KOPT-K1 (cell line): ENCODE measurements around the gene TTLL5.

Experiments
- H3K27ac ChIP-seq: fragments of 200-600 bp; sonication (generic); 2 replicates; pipeline ENCODE4 v1.5.1; 2016; ENCODE audit warnings: antibody characterized with exemption, mild to moderate bottlenecking, low read depth, low read length; ENCODE audit not compliant: poor library complexity, severe bottlenecking
- H3K36me3 ChIP-seq: fragments of 200-600 bp; sonication (generic); 2 replicates; pipeline ENCODE4 v1.5.1; 2017; ENCODE audit warnings: antibody characterized with exemption, mild to moderate bottlenecking, low read length, moderate library complexity; ENCODE audit not compliant: insufficient read depth
- H3K9me3 ChIP-seq: fragments of 200-600 bp; sonication (generic); 2 replicates; pipeline ENCODE4 v1.5.1; 2017; ENCODE audit warnings: antibody characterized with exemption, low read length, mild to moderate bottlenecking; ENCODE audit not compliant: insufficient read depth, poor library complexity, severe bottlenecking

The TTLL5 gene

DNA sequence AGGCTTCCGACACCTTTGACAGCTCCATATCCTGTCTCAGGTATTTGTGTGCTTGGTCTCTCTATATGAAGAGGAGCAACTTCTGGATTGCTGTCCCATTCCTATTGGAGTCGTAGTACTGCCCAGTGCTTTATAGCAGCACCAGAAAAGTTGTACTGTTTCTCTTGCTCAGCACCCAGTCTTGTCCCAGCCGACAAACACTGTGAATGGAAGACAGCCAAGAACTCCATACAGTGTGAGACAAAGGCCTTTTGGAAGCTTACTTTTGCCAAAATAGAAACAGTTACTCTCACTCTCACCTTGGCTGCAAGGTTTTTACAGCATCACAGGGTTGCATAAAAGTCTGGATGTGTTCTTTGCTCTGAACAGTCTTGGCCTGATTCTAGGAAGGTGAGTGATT, 215.5 kb downstream of the TTLL5 start:
- H3K27ac ChIP-seq: no peak overlapping the region
- no peaks in the 10 kb centered on the region for H3K9me3 ChIP-seq
- H3K36me3 ChIP-seq: no peaks in the 10 kb centered on the region

DNA sequence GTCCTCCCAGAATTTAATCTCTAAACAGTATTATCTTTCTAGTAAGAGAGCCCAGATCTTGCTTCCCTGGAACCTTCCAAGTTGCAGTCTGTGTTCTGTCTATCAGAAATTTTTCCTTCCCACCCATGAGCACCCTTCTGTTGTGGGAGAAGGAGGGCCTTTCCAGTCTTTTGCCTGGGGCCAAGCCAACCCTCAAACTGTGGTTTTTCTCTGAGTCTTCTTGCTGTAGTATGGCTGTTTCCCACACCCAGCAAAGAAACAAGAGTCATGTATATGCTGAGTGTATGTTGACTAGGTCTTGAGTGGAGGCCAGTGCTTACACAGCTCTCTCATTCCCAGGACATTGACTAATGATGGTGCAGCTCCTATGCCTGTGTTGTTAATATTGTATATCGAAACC, 216.2 kb downstream of the TTLL5 start:
- Histone ChIP-seq H3K27ac (peak overlapping the region; percentile 37), H3K36me3 (no peaks in the 10 kb centered on the region), H3K9me3 (no peaks in the 10 kb centered on the region)

GRCh38 chr14:75877884-75878283, 216.8 kb downstream of the TTLL5 start:
- H3K9me3 ChIP-seq: no peaks in the 10 kb centered on the region
- peaks cover 2% of the 10 kb centered on the region; the same call in 1 of the 2 replicates for H3K36me3 ChIP-seq
- H3K27ac ChIP-seq: peak overlapping the region; percentile 37

GRCh38 chr14:75879031-75879430, 218.0 kb downstream of the TTLL5 start:
- Histone ChIP-seq H3K36me3 (peaks cover 13% of the 10 kb centered on the region; the same call in 1 of the 2 replicates), H3K27ac (no peak overlapping the region), H3K9me3 (no peaks in the 10 kb centered on the region)

GRCh38 chr14:75880512-75880911, 219.5 kb downstream of the TTLL5 start:
- peaks cover 20% of the 10 kb centered on the region; the same call in 1 of the 2 replicates for H3K36me3 ChIP-seq
- H3K9me3 ChIP-seq: no peaks in the 10 kb centered on the region
- no peak overlapping the region for H3K27ac ChIP-seq

GRCh38 chr14:75881994-75882393, 220.9 kb downstream of the TTLL5 start:
- no peaks in the 10 kb centered on the region for H3K9me3 ChIP-seq
- H3K36me3 ChIP-seq: peaks cover 24% of the 10 kb centered on the region; the same call in 1 of the 2 replicates
- H3K27ac ChIP-seq: no peak overlapping the region

DNA sequence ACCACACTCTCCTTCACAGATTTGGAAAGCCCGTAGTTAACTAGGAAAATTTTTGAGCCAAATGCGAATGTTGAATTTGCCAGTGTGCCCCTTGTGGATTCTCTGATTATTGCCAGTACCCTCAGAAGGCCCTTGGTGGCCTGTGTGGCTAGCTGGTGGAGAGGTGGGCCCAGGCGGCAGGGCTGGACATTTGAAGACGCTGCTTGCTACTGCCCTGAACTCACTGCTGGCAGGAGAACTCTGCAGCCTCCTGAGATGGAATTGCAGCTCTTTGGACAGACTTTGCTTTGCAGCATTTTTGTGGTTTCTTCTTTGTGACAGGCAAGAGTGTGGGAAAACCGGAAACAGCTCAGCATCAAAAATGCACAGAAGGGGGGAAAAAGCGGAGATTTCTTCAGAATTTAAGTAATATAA, 223.2 kb downstream of the TTLL5 start:
- Histone ChIP-seq H3K27ac (no peak overlapping the region), H3K36me3 (peaks cover 25% of the 10 kb centered on the region; the same call in 1 of the 2 replicates)

DNA sequence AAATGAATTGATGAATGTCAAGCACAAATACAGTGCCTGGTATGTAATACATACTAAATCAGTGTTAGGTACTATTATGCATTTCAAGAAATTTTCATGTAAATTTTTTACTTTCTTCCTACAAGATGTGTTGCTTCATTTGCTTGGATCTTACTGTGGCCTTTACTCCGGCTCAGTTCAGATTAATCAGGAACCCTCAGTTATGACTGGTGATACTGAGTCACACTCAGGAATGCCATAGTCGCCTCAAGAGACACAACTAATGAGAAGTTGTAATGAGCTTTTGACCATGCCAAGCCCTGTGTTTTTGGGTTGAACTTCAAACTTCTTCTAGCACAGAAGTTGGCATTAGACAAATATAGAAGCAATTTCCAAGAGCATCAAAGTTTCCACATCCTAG, 224.8 kb downstream of the TTLL5 start:
- H3K36me3 ChIP-seq: peaks cover 25% of the 10 kb centered on the region; the same call in 1 of the 2 replicates
- no peaks in the 10 kb centered on the region for H3K9me3 ChIP-seq
- no peak overlapping the region for H3K27ac ChIP-seq

More for the DNA sequence above, 223.2 kb downstream of the TTLL5 start:
- H3K9me3 ChIP-seq: no peaks in the 10 kb centered on the region

DNA sequence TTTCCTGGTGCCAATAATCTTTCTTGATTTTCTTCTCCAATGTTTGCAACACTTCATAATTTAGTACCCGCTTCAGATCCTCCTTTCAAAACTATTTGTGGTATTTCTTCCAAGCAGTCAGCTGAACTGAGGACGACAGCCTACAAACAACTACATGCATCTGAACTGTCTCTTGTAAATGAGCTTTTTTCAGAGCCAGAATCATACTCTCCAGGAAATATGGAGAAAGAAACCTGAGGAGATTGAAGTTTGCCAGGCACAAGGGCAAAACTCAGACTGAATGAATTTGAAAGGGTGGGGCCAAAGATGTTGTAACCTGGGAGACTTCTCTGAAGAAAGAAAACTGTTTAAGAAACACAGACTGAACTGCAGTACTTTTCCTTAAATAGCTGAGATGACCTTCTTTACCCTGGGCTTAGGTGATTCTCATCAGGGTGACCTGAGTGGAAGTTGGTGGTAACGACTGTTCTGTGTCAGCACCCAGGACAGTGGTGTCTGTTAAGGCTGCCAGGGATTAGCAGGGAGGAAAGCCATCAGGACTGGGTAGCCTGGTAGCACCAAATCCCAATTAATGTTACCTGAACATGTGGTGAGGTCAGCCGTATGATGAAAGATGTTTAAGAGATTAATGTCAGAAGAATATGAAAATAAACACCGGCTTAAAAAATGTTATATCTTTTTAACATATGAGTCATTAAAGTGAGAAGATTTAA, 225.7 kb downstream of the TTLL5 start:
- Histone ChIP-seq H3K27ac (no peak overlapping the region), H3K36me3 (peaks cover 25% of the 10 kb centered on the region; the same call in 1 of the 2 replicates), H3K9me3 (no peaks in the 10 kb centered on the region)

DNA sequence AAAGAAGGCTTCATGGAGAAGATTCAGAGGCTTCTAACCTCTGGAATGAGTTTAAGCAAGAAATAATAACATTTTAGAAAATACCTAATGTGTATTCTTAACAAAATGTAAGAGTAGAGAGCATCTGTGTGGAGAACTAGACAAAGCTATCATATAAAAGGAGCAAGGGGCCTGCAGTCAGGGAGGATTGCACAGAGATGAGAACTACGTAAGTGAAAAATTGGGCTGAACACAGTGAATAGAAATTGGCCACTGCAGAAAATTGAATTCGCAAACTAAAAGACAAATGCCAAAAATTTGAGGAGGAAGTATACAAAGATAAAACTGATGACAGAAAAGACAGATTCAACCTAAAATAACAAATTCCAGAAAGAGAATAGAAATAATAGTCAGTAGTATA, 227.9 kb downstream of the TTLL5 start:
- Histone ChIP-seq H3K36me3 (peaks cover 13% of the 10 kb centered on the region; the same call in 1 of the 2 replicates), H3K27ac (no peak overlapping the region), H3K9me3 (no peaks in the 10 kb centered on the region)

GRCh38 chr14:75896341-75896740, 235.3 kb downstream of the TTLL5 start:
- Histone ChIP-seq H3K9me3 (no peaks in the 10 kb centered on the region), H3K36me3 (no peaks in the 10 kb centered on the region), H3K27ac (no peak overlapping the region)

DNA sequence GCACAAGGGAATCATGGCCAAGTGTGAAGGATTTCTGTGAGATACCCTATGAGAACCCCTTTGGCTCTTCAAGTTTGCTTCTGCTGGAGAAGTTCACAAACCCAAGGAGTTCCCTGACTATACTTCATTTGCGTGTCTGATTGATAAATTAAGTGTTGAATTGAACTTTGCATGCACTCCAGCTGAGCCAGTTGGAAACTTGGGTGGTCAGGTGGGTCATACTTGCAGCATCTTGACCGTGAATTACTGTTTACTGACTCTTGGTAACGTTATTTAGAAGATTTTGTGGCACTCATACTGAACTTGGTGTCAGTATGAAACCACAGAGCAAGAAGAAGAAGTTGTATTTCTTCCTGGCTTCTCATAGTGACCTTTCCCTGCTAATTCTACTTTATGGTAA, 243.3 kb downstream of the TTLL5 start:
- Histone ChIP-seq H3K36me3 (peaks cover 12% of the 10 kb centered on the region; the same call in 1 of the 2 replicates), H3K9me3 (no peaks in the 10 kb centered on the region), H3K27ac (no peak overlapping the region)

GRCh38 chr14:75905147-75905904, 244.3 kb downstream of the TTLL5 start:
- Histone ChIP-seq H3K36me3 (peaks cover 12% of the 10 kb centered on the region; the same call in 1 of the 2 replicates), H3K27ac (no peak overlapping the region), H3K9me3 (no peaks in the 10 kb centered on the region)

DNA sequence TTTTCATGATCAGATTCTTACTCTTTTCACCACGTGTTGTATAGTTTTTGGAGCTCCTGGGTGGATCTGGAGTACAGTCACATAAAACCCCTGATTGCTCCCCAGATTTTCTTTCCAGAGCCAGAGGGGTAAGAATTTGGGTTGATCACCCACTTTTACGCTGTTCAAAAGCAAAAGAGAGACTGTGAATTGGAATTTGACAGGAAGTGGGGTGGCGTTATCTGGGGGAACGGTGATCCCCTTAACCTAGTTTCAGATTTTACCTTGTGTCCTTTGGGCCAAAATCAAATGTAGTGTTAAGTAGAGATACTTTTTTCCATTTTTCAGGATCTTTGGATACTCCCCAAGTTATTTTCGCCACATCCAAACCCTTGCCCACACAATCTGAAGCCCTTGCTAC, 245.2 kb downstream of the TTLL5 start:
- Histone ChIP-seq H3K27ac (no peak overlapping the region), H3K9me3 (no peaks in the 10 kb centered on the region), H3K36me3 (peaks cover 12% of the 10 kb centered on the region; the same call in 1 of the 2 replicates)

- Histone ChIP-seq H3K27ac (no peak overlapping the region), H3K9me3 (no peaks in the 10 kb centered on the region), H3K36me3 (peaks cover 12% of the 10 kb centered on the region; the same call in 1 of the 2 replicates)
These were observed 245.7 kb downstream of the TTLL5 start for GRCh38 chr14:75906680-75907280.
